ENCODE data around the gene FYTTD1.

The FYTTD1 gene

DNA sequence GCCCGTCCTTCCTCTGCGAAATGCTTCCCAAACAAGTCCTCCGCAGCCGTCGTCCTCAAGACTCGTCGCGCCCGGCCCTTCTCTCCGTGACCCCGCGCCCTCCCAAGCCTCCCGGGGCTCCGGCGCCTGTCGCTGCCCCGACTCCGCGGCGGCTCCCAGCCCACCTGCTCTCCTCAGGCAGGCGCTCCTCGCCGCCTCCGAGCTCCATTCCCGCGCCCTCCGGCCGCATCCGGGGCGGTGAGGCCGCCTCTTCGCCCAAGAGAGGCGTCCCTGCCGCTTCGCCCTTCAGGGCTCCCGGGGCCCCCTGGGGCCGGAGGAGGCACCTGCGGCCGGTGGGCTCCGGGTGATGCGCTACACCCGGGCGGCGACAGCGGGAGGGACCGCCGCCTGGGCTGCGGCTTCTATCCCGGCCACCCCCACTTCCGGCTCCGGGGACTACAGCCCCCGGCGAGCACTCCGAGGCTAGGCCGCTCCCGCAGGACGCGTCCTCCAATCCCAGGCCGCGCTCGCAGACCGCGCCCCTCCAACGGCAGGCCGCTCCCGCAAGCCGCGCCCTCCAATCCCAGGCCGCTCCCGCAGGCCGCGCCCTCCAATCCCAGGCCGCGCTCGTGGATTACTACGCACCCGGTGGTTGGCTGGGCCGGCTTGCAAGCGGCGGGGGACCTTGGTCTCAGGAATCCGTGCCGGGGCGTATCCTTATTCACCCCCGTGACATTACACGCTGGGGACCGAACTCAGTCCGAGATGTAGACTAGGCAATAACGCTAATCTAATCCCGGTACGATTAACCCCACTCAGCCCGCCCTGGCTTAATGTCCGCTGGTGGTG lies 13.0 kb upstream of the FYTTD1 start, which contains the start of gene RUBCN:
Gene RUBCN, minus strand, starts transcription at position 414 of the 828 bp plus-strand sequence. Its CDS starts 185 bp downstream, at position 229.
- peak within 1 kb of the TSS; percentile 87 for H3K4me3 ChIP-seq (ENCODE audit: low read length)
- no peaks in the 10 kb centered on the region for H4K20me1 ChIP-seq (ENCODE audit: control insufficient read depth, insufficient read depth, low read depth, low read length)
- H3F3A ChIP-seq (ENCODE audit: control insufficient read depth, insufficient read depth) = peaks cover 20% of the 10 kb centered on the region
- peaks cover 50% of the 10 kb centered on the region for H3K4me1 ChIP-seq (ENCODE audit: control insufficient read depth, low read length)
- H3K4me2 ChIP-seq (ENCODE audit: low read length) = peak within 1 kb of the TSS; percentile 93
- peak within 1 kb of the TSS; percentile 98 for H3K27ac ChIP-seq (ENCODE audit: low read depth, low read length)
- peaks cover 52% of the 10 kb centered on the region for H3K79me2 ChIP-seq (ENCODE audit: control insufficient read depth, low read length)
- no peaks in the 10 kb centered on the region for H3K9me3 ChIP-seq (ENCODE audit: control insufficient read depth, insufficient read depth, low read length)
- no peaks in the 10 kb centered on the region for H3K9me2 ChIP-seq (replicated peaks; ENCODE audit: control insufficient read depth, low read length)
- H3K27me3 ChIP-seq (ENCODE audit: control insufficient read depth, low read length) = no peaks in the 10 kb centered on the region
- peaks cover 25% of the 10 kb centered on the region for H3K36me3 ChIP-seq (ENCODE audit: control insufficient read depth, low read length)
- TF ChIP-seq, protein P1, sequence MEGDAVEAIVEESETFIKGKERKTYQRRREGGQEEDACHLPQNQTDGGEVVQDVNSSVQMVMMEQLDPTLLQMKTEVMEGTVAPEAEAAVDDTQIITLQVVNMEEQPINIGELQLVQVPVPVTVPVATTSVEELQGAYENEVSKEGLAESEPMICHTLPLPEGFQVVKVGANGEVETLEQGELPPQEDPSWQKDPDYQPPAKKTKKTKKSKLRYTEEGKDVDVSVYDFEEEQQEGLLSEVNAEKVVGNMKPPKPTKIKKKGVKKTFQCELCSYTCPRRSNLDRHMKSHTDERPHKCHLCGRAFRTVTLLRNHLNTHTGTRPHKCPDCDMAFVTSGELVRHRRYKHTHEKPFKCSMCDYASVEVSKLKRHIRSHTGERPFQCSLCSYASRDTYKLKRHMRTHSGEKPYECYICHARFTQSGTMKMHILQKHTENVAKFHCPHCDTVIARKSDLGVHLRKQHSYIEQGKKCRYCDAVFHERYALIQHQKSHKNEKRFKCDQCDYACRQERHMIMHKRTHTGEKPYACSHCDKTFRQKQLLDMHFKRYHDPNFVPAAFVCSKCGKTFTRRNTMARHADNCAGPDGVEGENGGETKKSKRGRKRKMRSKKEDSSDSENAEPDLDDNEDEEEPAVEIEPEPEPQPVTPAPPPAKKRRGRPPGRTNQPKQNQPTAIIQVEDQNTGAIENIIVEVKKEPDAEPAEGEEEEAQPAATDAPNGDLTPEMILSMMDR (IDR thresholded peaks at IDR 0.05; ENCODE audit: low read depth, low read length, poor library complexity, severe bottlenecking) = no peak
- TF ChIP-seq EZH2phosphoT487 (IDR thresholded peaks at IDR 0.05; ENCODE audit: borderline replicate concordance, low read length) = no peak

DNA sequence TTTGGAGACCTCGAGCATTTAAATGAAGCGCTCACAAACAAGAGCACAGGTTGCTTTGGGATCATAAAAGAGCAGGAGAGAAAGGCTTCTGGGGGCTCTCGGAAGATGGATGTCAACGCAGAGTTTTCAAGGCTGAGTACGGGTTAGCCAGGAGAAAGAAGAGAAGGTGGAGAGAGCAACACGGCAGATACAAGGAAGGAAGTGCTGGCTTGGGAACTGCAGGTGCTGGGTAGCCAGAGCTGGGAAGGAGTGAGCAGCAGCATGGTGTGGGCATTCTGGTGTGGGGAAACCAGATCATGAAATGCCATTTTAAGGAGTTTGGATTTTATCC lies 12.4 kb upstream of the FYTTD1 start:
- H3K79me2 ChIP-seq (ENCODE audit: control insufficient read depth, low read length) = peaks cover 47% of the 10 kb centered on the region
- H3K4me2 ChIP-seq (ENCODE audit: low read length) = peak overlapping the region; percentile 69
- peaks cover 46% of the 10 kb centered on the region for H3K4me1 ChIP-seq (ENCODE audit: control insufficient read depth, low read length)
- H3K9me3 ChIP-seq (ENCODE audit: control insufficient read depth, insufficient read depth, low read length) = no peaks in the 10 kb centered on the region
- peak overlapping the region; percentile 53 for H3K27ac ChIP-seq (ENCODE audit: low read depth, low read length)
- H4K20me1 ChIP-seq (ENCODE audit: control insufficient read depth, insufficient read depth, low read depth, low read length) = no peaks in the 10 kb centered on the region
- H3F3A ChIP-seq (ENCODE audit: control insufficient read depth, insufficient read depth) = peaks cover 20% of the 10 kb centered on the region
- H3K27me3 ChIP-seq (ENCODE audit: control insufficient read depth, low read length) = no peaks in the 10 kb centered on the region
- H3K9me2 ChIP-seq (replicated peaks; ENCODE audit: control insufficient read depth, low read length) = no peaks in the 10 kb centered on the region
- no peak for TF ChIP-seq EZH2phosphoT487 (IDR thresholded peaks at IDR 0.05; ENCODE audit: borderline replicate concordance, low read length)
- TF ChIP-seq, protein P1 (IDR thresholded peaks at IDR 0.05; ENCODE audit: low read depth, low read length, poor library complexity, severe bottlenecking) = no peak
- peak overlapping the region; percentile 87 for H3K4me3 ChIP-seq (ENCODE audit: low read length)
- peaks cover 20% of the 10 kb centered on the region for H3K36me3 ChIP-seq (ENCODE audit: control insufficient read depth, low read length)

DNA sequence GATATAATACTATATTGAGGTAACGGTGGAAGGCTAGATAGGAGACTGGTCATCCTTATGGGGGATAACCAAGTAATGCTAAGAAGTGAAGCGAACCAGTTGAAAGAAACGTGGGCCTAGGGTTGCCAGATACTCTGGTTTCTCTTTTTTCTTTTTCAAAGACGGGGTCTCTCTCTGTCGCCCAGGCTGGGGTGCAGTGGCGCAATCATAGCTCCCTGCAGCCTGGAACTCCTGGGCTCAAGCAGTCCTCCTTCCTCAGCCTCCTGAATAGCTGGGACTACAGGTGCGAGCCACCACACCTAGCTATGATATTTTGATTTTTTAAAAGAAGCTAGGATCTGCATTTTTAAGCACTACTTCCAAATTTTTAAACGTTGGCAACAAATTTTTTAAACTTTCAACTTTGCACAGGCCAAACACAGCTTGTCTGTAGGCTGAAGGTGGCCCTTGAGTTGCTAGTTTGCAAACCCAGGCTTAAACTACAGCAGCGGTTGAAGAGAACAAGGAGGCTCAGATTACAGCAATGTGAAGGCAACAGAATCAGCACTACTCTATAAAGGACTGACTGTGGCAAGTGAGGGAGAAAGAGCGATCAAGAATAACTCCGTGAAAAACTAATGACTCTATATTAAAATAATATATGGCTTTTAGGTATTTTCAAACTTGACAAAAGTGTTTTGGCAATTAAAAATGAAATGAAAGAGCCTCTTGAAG lies 11.8 kb upstream of the FYTTD1 start:
- Histone ChIP-seq H3K4me1 (ENCODE audit: control insufficient read depth, low read length) (peaks cover 41% of the 10 kb centered on the region), H3K79me2 (ENCODE audit: control insufficient read depth, low read length) (peaks cover 40% of the 10 kb centered on the region), H3F3A (ENCODE audit: control insufficient read depth, insufficient read depth) (peaks cover 20% of the 10 kb centered on the region), H3K4me2 (ENCODE audit: low read length) (peak overlapping the region; percentile 69), H4K20me1 (ENCODE audit: control insufficient read depth, insufficient read depth, low read depth, low read length) (no peaks in the 10 kb centered on the region), H3K36me3 (ENCODE audit: control insufficient read depth, low read length) (peaks cover 15% of the 10 kb centered on the region), H3K27ac (ENCODE audit: low read depth, low read length) (no peak overlapping the region), H3K9me3 (ENCODE audit: control insufficient read depth, insufficient read depth, low read length) (no peaks in the 10 kb centered on the region), H3K4me3 (ENCODE audit: low read length) (peak overlapping the region; percentile 87), H3K9me2 (replicated peaks; ENCODE audit: control insufficient read depth, low read length) (no peaks in the 10 kb centered on the region), H3K27me3 (ENCODE audit: control insufficient read depth, low read length) (no peaks in the 10 kb centered on the region)
- TF ChIP-seq EZH2phosphoT487 (IDR thresholded peaks at IDR 0.05; ENCODE audit: borderline replicate concordance, low read length) = no peak
- TF ChIP-seq, protein P1 (IDR thresholded peaks at IDR 0.05; ENCODE audit: low read depth, low read length, poor library complexity, severe bottlenecking) = no peak
